Lung (tissue), 12 donors: Measurements from ENCODE around the gene FHL2. TPM values are rescaled to one million over a fixed set of nuclear protein-coding genes. Genes with fewer than 3 reads are reported as not detected.

Experiments used
- ATAC-seq: fragments of 200-7000 bp; cut with Tn5 transposase; one replicate; pipeline ENCODE4 v1.9.1; 2020; ENCODE audit warnings: moderate number of reproducible peaks; ENCODE audit not compliant: insufficient read depth, low FRiP score
- DNase-seq, 3 donors: peaks; one replicate each; pipeline ENCODE4 v3.0.0-alpha.2; 2013 to 2017
- H3K27ac ChIP-seq, 2 donors: one replicate each; pipeline ENCODE4 v1.5.1; 2013; ENCODE audit warnings: mild to moderate bottlenecking in 2 of 2, moderate library complexity in 2 of 2, control low read depth in 1 of 2, inconsistent platforms in 1 of 2, low read depth in 1 of 2, low read length in 1 of 2
- H3K27me3 ChIP-seq, 3 donors: one replicate each; pipeline ENCODE4 v1.5.1; 2013; ENCODE audit warnings: low read length in 2 of 3; ENCODE audit not compliant: control insufficient read depth in 3 of 3, insufficient read depth in 3 of 3
- H3K36me3 ChIP-seq, 4 donors: one replicate each; pipeline ENCODE4 v1.5.1; 2013; ENCODE audit warnings: low read length in 4 of 4, mild to moderate bottlenecking in 1 of 4, moderate library complexity in 1 of 4; ENCODE audit not compliant: control insufficient read depth in 4 of 4, insufficient read depth in 4 of 4
- H3K4me1 ChIP-seq, 5 donors: one replicate each; pipeline ENCODE4 v1.5.1; 2013; ENCODE audit warnings: low read length in 5 of 5, mild to moderate bottlenecking in 2 of 5, moderate library complexity in 1 of 5; ENCODE audit not compliant: control insufficient read depth in 5 of 5, insufficient read depth in 5 of 5
- H3K4me3 ChIP-seq: one replicate; pipeline ENCODE4 v1.5.1; 2013; ENCODE audit warnings: mild to moderate bottlenecking, control low read depth, moderate library complexity
- H3K9ac ChIP-seq, 2 donors: one replicate each; pipeline ENCODE4 v1.5.1; 2013; ENCODE audit warnings: low read length in 2 of 2, control low read depth in 1 of 2; ENCODE audit not compliant: insufficient read depth in 1 of 2
- H3K9me3 ChIP-seq, 4 donors: one replicate each; pipeline ENCODE4 v1.5.1; 2013; ENCODE audit warnings: low read length in 3 of 4, mild to moderate bottlenecking in 1 of 4, moderate library complexity in 1 of 4; ENCODE audit not compliant: control insufficient read depth in 4 of 4, insufficient read depth in 3 of 4
- WGBS, 2 donors: extraction: QIAGEN DNeasy Blood & Tissue Kit; methylation state at CpG; one replicate each; pipeline ENCODE4 v1.1.7; 2013; 5-methylcytosine and 5-hydroxymethylcytosine counted together
- polyA plus RNA-seq, 2 donors: library from polyadenylated mRNA; stranded (reverse); fragments of 200-250 nt; gene quantifications; one replicate each; pipeline ENCODE4 v1.2.1, GENCODE V29; 2013
- total RNA-seq, 2 donors: library from RNA; depleted of rRNA in 1 of 2; stranded (reverse); fragments of >200 nt in 1 of 2; gene quantifications; one replicate each; pipeline ENCODE4 v1.2.1, GENCODE V29; 2014 to 2021
- TF ChIP-seq, protein P1 (sequence below): IDR thresholded peaks from 2 replicates; pipeline ENCODE4 v1.5.1; 2012; ENCODE audit warnings: mild to moderate bottlenecking; ENCODE audit errors: control extremely low read depth, extremely low read depth
- donor health status: control.
- donor health status: control.
- donor health status: Bipolar disorder and iron deficiency.
- donor health status: healthy.
- donor health status: DM: yes; HTN: yes; CAD: no.

Gene FHL2
- total and polyA plus RNA-seq, 4 donors: 6.6 to 12.8 (median 8.7) TPM

DNA sequence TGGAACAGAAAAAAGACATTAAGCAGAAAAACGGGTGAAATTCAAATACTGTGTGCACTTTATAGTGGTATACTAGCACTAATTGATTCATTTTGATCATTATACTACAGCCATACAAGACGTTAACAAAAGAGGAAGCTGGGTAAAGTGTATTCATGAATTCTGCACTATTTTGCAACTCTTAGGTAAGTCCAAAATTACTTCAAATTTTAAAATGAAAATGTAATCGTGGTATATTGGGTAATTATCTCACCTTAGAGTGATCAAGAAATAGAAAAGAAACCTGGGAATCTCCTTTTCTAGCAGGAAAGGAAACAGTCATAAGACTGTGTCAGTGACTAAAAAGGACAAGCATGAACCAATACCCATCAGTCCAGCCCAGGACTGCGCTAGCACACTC lies 74.8 kb downstream of the FHL2 start:
- H3K4me1 ChIP-seq: peaks cover 3 to 9% (median 6%) of the 10 kb centered on the region in 5 donors
- H3K9me3 ChIP-seq: no peaks in the 10 kb centered on the region
- no peak overlapping the region for H3K9ac ChIP-seq
- peaks cover 0 to 4% (median 0%) of the 10 kb centered on the region in 4 donors for H3K36me3 ChIP-seq
- ATAC-seq (no peak), DNase-seq (no peak)
- no peak overlapping the region for H3K4me3 ChIP-seq
- no peak overlapping the region for H3K27ac ChIP-seq
- WGBS, 2 donors: 47 to 68% methylated on average over 4 of the region's 4 CpGs
- no peaks in the 10 kb centered on the region for H3K27me3 ChIP-seq
- TF ChIP-seq, protein P1, sequence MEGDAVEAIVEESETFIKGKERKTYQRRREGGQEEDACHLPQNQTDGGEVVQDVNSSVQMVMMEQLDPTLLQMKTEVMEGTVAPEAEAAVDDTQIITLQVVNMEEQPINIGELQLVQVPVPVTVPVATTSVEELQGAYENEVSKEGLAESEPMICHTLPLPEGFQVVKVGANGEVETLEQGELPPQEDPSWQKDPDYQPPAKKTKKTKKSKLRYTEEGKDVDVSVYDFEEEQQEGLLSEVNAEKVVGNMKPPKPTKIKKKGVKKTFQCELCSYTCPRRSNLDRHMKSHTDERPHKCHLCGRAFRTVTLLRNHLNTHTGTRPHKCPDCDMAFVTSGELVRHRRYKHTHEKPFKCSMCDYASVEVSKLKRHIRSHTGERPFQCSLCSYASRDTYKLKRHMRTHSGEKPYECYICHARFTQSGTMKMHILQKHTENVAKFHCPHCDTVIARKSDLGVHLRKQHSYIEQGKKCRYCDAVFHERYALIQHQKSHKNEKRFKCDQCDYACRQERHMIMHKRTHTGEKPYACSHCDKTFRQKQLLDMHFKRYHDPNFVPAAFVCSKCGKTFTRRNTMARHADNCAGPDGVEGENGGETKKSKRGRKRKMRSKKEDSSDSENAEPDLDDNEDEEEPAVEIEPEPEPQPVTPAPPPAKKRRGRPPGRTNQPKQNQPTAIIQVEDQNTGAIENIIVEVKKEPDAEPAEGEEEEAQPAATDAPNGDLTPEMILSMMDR: no peak

DNA sequence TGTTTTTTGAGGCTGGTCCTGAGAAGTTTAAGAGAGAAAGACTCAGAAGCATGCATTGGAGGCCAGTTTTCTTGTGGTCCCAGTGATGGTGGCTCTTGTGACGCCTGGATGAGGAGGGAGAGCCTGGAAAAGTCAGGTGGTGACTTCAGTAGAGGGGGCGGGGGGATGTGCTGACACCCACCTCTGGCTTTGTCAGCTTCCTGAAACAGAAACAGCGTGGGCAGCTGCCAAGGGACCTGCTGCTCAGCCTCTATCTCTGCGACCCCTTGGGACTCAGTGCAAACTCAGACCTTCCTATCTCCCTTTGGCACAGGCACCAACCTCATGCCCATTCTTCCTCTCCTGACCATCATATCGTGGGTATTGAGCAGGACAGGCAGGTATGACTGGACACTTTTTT lies 75.7 kb downstream of the FHL2 start:
- no peak for ATAC-seq
- H3K4me3 ChIP-seq: no peak overlapping the region
- no peak overlapping the region for H3K9ac ChIP-seq
- no peaks in the 10 kb centered on the region for H3K27me3 ChIP-seq
- H3K4me1 ChIP-seq: peaks cover 0 to 8% (median 3%) of the 10 kb centered on the region in 5 donors
- DNase-seq: no peak
- TF ChIP-seq, protein P1: no peak
- no peaks in the 10 kb centered on the region for H3K9me3 ChIP-seq
- 53 to 66% methylated on average over 5 of the region's 5 CpGs for WGBS, 2 donors
- H3K27ac ChIP-seq: no peak overlapping the region
- peaks cover 0 to 4% (median 0%) of the 10 kb centered on the region in 4 donors for H3K36me3 ChIP-seq

DNA sequence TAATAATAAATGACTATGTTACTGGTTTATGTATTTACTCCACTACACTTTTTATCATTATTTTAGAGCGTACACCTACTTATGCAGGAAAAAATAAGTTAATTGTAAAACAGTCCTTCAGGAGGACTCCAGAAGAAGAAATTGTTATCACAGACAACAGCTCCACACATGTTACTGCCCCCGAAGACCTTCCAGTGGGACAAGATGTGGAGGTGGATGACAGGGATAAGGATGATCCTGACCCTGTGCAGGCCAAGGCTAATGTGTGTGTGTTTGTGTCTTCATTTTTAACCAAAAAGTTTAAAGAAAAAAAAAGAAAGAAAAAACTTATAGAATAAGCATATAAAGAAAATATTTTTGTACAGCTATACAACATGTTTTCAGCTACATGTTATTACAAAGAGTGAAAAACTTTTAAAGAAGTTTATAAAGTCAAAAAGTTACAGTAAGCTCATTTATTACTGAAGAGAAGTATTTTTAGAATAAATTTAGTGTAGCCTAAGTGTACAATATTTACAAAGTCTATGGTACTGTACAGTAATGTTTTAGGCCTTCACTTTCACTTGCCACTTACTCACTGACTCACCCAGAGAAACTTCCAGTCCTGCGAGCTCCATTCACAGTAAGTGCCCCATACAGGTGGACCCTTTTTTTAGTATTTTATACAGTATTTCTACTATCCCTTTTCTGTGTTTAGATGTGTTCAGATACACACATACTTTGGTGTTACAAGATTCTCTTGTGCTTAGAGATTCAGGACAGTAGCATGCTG lies 76.8 kb downstream of the FHL2 start:
- H3K4me1 ChIP-seq: peaks cover 0 to 8% (median 0%) of the 10 kb centered on the region in 5 donors
- H3K27me3 ChIP-seq: no peaks in the 10 kb centered on the region
- H3K4me3 ChIP-seq: no peak overlapping the region
- H3K9me3 ChIP-seq: no peaks in the 10 kb centered on the region
- no peak overlapping the region for H3K9ac ChIP-seq
- TF ChIP-seq, protein P1: no peak
- peaks cover 0 to 4% (median 0%) of the 10 kb centered on the region in 4 donors for H3K36me3 ChIP-seq
- 88 to 91% methylated on average over 3 of the region's 3 CpGs for WGBS, 2 donors
- ATAC-seq (no peak), DNase-seq (no peak)
- H3K27ac ChIP-seq: no peak overlapping the region
